Glutamatergic neuron (in vitro differentiated cells): ENCODE measurements around the gene PACSIN2. TPM values are rescaled to one million over a fixed set of nuclear protein-coding genes. Genes with fewer than 3 reads are reported as not detected.
"Not testable (repeated sequence)": the region's sequence is repeated elsewhere in the genome, so short reads cannot be mapped to it uniquely, and the experiment has no call there.

Experiments used
- DNase-seq: peaks from one replicate; pipeline ENCODE4 v3.0.0; 2022
- H3K27ac Mint-ChIP-seq: one replicate; pipeline ENCODE4 v1.8.0; 2020; ENCODE audit warnings: mild to moderate bottlenecking, mixed read lengths, inconsistent platforms; ENCODE audit not compliant: unreplicated experiment
- H3K27me3 Mint-ChIP-seq: one replicate; pipeline ENCODE4 v1.8.0; 2020; ENCODE audit warnings: mild to moderate bottlenecking, moderate library complexity, mixed read lengths, inconsistent platforms; ENCODE audit not compliant: unreplicated experiment
- H3K36me3 Mint-ChIP-seq: one replicate; pipeline ENCODE4 v1.8.0; 2020; ENCODE audit warnings: mild to moderate bottlenecking, mixed read lengths, inconsistent platforms; ENCODE audit not compliant: unreplicated experiment
- H3K4me1 Mint-ChIP-seq: one replicate; pipeline ENCODE4 v1.8.0; 2020; ENCODE audit warnings: mild to moderate bottlenecking, low read depth, mixed read lengths, inconsistent platforms; ENCODE audit not compliant: unreplicated experiment
- H3K4me3 Mint-ChIP-seq: one replicate; pipeline ENCODE4 v1.8.0; 2020; ENCODE audit warnings: mild to moderate bottlenecking, mixed read lengths, inconsistent platforms; ENCODE audit not compliant: unreplicated experiment
- H3K9me3 Mint-ChIP-seq: one replicate; pipeline ENCODE4 v1.8.0; 2020; ENCODE audit warnings: mild to moderate bottlenecking, moderate library complexity, mixed read lengths, inconsistent platforms; ENCODE audit not compliant: unreplicated experiment
- CTCF ChIP-seq: fragments of 200-600 bp; sonication (generic); IDR thresholded peaks from one replicate; pipeline ENCODE4 v1.5.0; 2021; ENCODE audit not compliant: partially characterized antibody, unreplicated experiment
- total RNA-seq: library from RNA; stranded (reverse); fragmentation: NEBNext Ultra II Directional; extraction: Animal tissue kit (Norgen Biotek cat#: 25700); gene quantifications from one replicate; pipeline ENCODE4 v1.2.1, GENCODE V29; 2021; ENCODE audit not compliant: unreplicated experiment

PACSIN2 gene
- total RNA-seq, 1 donor from 2014 or later, result 47.3 TPM

DNA sequence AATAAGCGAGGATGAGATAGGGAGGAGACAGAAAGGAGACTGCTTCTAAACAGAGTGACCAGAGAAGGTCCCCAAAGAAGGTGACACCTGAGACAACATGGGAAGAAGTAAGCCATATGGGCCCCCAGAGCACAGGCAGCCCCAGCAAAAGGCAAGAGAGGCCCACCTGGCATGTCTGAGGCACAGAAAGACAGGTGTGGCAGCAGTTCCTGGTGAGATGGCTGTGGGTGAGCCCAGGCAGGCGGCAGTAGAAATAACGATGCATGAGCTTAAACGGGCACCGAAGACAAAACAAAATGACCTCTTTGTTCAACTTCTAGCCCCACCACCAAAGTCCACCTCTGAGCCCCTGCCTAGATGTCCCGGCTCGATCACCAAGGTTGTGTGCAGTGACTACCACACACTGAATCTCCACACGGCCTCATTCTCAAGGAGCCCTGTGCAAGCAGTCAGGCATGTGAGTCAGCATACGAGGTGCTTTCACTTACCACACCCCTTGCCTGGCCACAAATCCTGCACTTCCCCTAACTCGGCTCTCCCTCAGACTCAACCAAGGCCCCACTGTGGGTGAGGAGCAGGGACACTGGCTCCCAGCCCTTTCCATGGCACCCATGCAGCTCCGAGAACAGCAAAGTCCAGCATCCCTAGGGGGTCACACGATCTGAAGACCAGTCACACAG, 77.6 kb downstream of the PACSIN2 start:
- no peak for DNase-seq
- Mint-ChIP-seq H3K27me3 (no peaks in the 10 kb centered on the region), H3K4me3 (no peak overlapping the region), H3K27ac (no peak overlapping the region), H3K36me3 (no peaks in the 10 kb centered on the region), H3K4me1 (peaks cover 11% of the 10 kb centered on the region), H3K9me3 (peaks cover 5% of the 10 kb centered on the region)
- TF ChIP-seq CTCF, result no peak

DNA sequence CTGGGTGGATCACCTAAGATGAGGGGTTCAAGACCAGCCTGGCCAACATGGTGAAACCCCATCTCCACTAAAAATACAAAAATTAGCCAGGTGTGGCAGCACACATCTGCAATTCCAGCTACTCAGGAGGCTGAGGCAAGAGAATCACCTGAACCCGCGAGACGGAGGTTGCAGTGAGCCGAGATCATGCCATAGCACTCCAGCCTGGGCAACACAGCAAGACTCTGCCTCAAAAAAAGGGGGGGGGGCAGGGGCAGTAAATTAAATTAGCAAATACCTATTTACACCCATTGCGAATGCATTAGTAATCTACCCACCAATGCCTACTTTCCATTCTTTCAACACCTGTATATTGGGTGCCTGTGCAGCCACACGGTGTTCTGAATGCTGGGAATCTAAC, 78.3 kb downstream of the PACSIN2 start:
- H3K4me3 Mint-ChIP-seq, DNase-seq, H3K9me3 Mint-ChIP-seq, H3K27me3 Mint-ChIP-seq, H3K36me3 Mint-ChIP-seq, H3K27ac Mint-ChIP-seq: not testable (repeated sequence)
- H3K4me1 Mint-ChIP-seq, result peaks cover 11% of the 10 kb centered on the region

DNA sequence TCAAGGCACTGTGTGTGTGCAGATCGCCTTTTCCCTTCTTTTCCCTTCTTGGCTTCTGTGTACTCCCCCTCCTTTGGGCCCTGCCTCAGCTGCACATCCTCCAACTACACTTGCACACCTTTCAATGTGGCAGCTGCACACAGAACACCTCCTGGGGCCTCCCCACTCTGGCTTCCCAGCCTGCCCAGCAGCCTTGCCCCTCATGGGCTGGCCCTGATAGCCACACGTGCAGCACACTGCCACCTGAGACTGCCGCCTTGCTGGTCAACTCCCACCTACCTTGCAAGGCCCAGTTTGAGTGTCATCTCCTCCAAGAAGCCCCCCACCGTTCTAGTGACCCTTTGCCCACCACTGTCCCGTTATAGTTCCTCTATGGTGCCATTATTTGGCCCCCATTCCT, 80.6 kb downstream of the PACSIN2 start:
- TF ChIP-seq CTCF, result no peak
- no peak for DNase-seq
- Mint-ChIP-seq H3K9me3 (peaks cover 6% of the 10 kb centered on the region), H3K4me3 (no peak overlapping the region), H3K27ac (no peak overlapping the region), H3K4me1 (peaks cover 16% of the 10 kb centered on the region), H3K27me3 (peaks cover 3% of the 10 kb centered on the region), H3K36me3 (no peaks in the 10 kb centered on the region)

DNA sequence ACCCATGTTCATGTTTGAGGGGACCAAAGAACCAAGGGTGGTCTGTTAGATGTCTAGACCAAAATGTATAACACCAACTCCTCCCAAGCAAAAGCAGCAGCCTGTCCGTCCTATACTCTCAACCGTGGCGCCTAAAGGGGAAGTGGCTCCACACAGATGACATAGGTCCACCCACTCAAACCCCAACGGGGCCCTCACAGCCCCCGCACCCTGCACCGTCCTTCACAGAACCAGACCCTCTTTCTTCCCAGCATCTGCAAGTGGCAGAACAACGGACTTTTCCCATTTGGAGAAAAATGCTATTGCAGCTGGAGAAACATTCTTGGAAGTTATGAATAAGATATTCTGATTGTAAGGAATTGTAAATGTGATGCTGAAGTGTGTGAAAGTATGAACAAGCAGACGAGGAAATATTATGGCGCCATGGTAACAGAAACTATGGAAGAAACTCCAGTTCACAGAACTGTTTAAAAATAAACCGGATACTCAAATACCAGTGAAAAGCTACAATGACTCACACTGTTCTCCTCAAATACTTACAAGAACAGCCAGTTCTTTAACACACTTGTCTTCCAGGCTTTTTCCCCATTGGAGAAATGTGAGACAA, 81.4 kb downstream of the PACSIN2 start:
- Mint-ChIP-seq H3K27ac (no peak overlapping the region), H3K36me3 (no peaks in the 10 kb centered on the region), H3K4me1 (peaks cover 16% of the 10 kb centered on the region), H3K9me3 (peaks cover 6% of the 10 kb centered on the region), H3K4me3 (no peak overlapping the region), H3K27me3 (peaks cover 3% of the 10 kb centered on the region)
- no peak for DNase-seq
- no peak for TF ChIP-seq CTCF

GRCh38 chr22:42932857-42933484, 82.0 kb downstream of the PACSIN2 start:
- Mint-ChIP-seq H3K27ac (no peak overlapping the region), H3K36me3 (no peaks in the 10 kb centered on the region), H3K9me3 (peaks cover 6% of the 10 kb centered on the region), H3K4me1 (peaks cover 16% of the 10 kb centered on the region), H3K4me3 (no peak overlapping the region), H3K27me3 (peaks cover 3% of the 10 kb centered on the region)
- TF ChIP-seq CTCF, result no peak
- DNase-seq, result no peak
